ENCODE results near the gene AGBL4.

DNA sequence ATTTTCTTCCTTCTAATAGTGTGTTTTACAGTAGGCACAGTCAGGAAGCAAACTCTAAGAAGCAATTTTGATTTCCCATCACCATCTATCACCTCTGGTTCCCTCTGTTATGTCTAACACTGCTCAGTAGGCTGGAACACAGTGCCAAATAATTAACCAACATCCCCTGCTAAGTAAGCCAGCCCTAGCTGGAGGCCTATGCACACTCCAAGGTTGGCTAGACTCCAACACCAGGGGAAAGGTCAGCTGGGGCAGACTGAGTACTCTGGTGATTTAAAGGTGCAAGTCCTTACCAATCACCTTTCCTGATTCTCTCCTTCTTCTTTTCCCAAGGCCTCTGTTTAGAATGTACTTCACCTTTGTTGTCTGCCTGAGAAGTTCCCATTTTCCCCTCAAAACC lies 1200.6 kb downstream of the AGBL4 start:
- TF ChIP-seq, protein P1, sequence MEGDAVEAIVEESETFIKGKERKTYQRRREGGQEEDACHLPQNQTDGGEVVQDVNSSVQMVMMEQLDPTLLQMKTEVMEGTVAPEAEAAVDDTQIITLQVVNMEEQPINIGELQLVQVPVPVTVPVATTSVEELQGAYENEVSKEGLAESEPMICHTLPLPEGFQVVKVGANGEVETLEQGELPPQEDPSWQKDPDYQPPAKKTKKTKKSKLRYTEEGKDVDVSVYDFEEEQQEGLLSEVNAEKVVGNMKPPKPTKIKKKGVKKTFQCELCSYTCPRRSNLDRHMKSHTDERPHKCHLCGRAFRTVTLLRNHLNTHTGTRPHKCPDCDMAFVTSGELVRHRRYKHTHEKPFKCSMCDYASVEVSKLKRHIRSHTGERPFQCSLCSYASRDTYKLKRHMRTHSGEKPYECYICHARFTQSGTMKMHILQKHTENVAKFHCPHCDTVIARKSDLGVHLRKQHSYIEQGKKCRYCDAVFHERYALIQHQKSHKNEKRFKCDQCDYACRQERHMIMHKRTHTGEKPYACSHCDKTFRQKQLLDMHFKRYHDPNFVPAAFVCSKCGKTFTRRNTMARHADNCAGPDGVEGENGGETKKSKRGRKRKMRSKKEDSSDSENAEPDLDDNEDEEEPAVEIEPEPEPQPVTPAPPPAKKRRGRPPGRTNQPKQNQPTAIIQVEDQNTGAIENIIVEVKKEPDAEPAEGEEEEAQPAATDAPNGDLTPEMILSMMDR (IDR thresholded peaks at IDR 0.05 in 2 of 3, conservative IDR thresholded peaks at IDR 0.05 in 1 of 3; ENCODE audit: borderline replicate concordance in 1 of 3, insufficient read depth in 1 of 3, low read depth in 2 of 3, low read length in 2 of 3) = no peak
- TF ChIP-seq, protein P2, sequence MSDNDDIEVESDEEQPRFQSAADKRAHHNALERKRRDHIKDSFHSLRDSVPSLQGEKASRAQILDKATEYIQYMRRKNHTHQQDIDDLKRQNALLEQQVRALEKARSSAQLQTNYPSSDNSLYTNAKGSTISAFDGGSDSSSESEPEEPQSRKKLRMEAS (IDR thresholded peaks at IDR 0.05) = no peak
- TF ChIP-seq POLR2AphosphoS5 (IDR thresholded peaks at IDR 0.05; ENCODE audit: low read depth, low read length) (no peak), RAD21 (IDR thresholded peaks at IDR 0.05; ENCODE audit: low read depth) (no peak), POLR2A (IDR thresholded peaks at IDR 0.05; ENCODE audit: borderline replicate concordance, extremely low read depth, insufficient read depth, insufficient read length) (no peak), JUND (IDR thresholded peaks at IDR 0.05) (no peak), ZFX (IDR thresholded peaks at IDR 0.05) (no peak), ZNF274 (IDR thresholded peaks at IDR 0.05; ENCODE audit: low read depth, low read length) (no peak), SIN3A (IDR thresholded peaks at IDR 0.05; ENCODE audit: low read depth) (no peak), CEBPB (IDR thresholded peaks at IDR 0.05; ENCODE audit: low read depth) (no peak)
- TF ChIP-seq, protein P3, sequence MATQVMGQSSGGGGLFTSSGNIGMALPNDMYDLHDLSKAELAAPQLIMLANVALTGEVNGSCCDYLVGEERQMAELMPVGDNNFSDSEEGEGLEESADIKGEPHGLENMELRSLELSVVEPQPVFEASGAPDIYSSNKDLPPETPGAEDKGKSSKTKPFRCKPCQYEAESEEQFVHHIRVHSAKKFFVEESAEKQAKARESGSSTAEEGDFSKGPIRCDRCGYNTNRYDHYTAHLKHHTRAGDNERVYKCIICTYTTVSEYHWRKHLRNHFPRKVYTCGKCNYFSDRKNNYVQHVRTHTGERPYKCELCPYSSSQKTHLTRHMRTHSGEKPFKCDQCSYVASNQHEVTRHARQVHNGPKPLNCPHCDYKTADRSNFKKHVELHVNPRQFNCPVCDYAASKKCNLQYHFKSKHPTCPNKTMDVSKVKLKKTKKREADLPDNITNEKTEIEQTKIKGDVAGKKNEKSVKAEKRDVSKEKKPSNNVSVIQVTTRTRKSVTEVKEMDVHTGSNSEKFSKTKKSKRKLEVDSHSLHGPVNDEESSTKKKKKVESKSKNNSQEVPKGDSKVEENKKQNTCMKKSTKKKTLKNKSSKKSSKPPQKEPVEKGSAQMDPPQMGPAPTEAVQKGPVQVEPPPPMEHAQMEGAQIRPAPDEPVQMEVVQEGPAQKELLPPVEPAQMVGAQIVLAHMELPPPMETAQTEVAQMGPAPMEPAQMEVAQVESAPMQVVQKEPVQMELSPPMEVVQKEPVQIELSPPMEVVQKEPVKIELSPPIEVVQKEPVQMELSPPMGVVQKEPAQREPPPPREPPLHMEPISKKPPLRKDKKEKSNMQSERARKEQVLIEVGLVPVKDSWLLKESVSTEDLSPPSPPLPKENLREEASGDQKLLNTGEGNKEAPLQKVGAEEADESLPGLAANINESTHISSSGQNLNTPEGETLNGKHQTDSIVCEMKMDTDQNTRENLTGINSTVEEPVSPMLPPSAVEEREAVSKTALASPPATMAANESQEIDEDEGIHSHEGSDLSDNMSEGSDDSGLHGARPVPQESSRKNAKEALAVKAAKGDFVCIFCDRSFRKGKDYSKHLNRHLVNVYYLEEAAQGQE (IDR thresholded peaks at IDR 0.05; ENCODE audit: low read depth) = no peak

Data from HCT116 (cell line).